PC-3 (cell line): ENCODE measurements around the gene TPST1. TPM values are rescaled to one million over a fixed set of nuclear protein-coding genes. Genes with fewer than 3 reads are reported as not detected.

ENCODE experiments used
- ATAC-seq: fragments of 200-7000 bp; cut with Tn5 transposase; 2 replicates; pipeline ENCODE4 v1.9.1; 2020; ENCODE audit warnings: mild to moderate bottlenecking, moderate library complexity
- BruUV-seq: library from RNA; stranded (reverse); fragments of 400-500 nt; replicated peaks from 2 replicates; lab custom pipeline; 2021; lab: Mats Ljungman, UMichigan
- CTCF ChIA-PET: fragments of 300-600 bp; sonication (Branson Sonifier 250); formaldehyde crosslinking; loops from one replicate; lab custom pipeline; 2022; ENCODE audit warnings: antibody characterized with exemption; lab: Charles Lee
- POLR2A ChIA-PET: fragments of 300-600 bp; sonication (Branson Sonifier 250); formaldehyde crosslinking; loops from one replicate; lab custom pipeline; 2022; ENCODE audit warnings: antibody characterized with exemption; ENCODE audit not compliant: unreplicated experiment; lab: Charles Lee
- DNase-seq: peaks from one replicate; pipeline ENCODE4 v3.0.0-alpha.2; 2015
- H2AFZ ChIP-seq: fragments of 300-600 bp; sonication (generic); 2 replicates; pipeline ENCODE4 v1.6.0; 2016; ENCODE audit warnings: antibody characterized with exemption, low read length
- H3F3A ChIP-seq: fragments of 300-600 bp; sonication (generic); one replicate; pipeline ENCODE4 v1.6.0; 2017; ENCODE audit warnings: antibody characterized with exemption, low read length, control low read depth, mild to moderate bottlenecking; ENCODE audit not compliant: unreplicated experiment
- H3K27ac ChIP-seq: fragments of 300-600 bp; sonication (generic); 2 replicates; pipeline ENCODE4 v1.5.1; 2016; ENCODE audit warnings: mild to moderate bottlenecking, low read length
- H3K27me3 ChIP-seq: fragments of 300-600 bp; sonication (generic); 2 replicates; pipeline ENCODE4 v1.6.1; 2016; ENCODE audit warnings: low read length, mixed read lengths
- H3K36me3 ChIP-seq: fragments of 300-600 bp; sonication (generic); 2 replicates; pipeline ENCODE4 v1.6.1; 2016; ENCODE audit warnings: low read depth, mixed run types, low read length, mixed read lengths
- H3K4me1 ChIP-seq: fragments of 300-600 bp; sonication (generic); 2 replicates; pipeline ENCODE4 v1.5.1; 2016; ENCODE audit warnings: low read length; ENCODE audit not compliant: insufficient read depth
- H3K4me2 ChIP-seq: fragments of 300-600 bp; sonication (generic); 2 replicates; pipeline ENCODE4 v1.6.0; 2016; ENCODE audit warnings: low read length
- H3K4me3 ChIP-seq: fragments of 300-600 bp; sonication (generic); 2 replicates; pipeline ENCODE4 v1.5.1; 2016; ENCODE audit warnings: mild to moderate bottlenecking, low read length, mixed read lengths
- H3K79me2 ChIP-seq: fragments of 300-600 bp; sonication (generic); 2 replicates; pipeline ENCODE4 v1.6.1; 2017; ENCODE audit warnings: low read length, mixed read lengths
- H3K9ac ChIP-seq: fragments of 300-600 bp; sonication (generic); 2 replicates; pipeline ENCODE4 v1.6.0; 2016; ENCODE audit warnings: mild to moderate bottlenecking, low read length
- H3K9me2 ChIP-seq: fragments of 300-600 bp; sonication (generic); replicated peaks from 2 replicates; pipeline ENCODE4 v1.6.1; 2016; ENCODE audit warnings: mixed run types, low read length, mixed read lengths
- H3K9me3 ChIP-seq: fragments of 300-600 bp; sonication (generic); 2 replicates; pipeline ENCODE4 v1.6.1; 2016; ENCODE audit warnings: low read length, mixed read lengths
- H4K20me1 ChIP-seq: fragments of 300-600 bp; sonication (generic); 2 replicates; pipeline ENCODE4 v1.6.1; 2016; ENCODE audit warnings: low read length, mixed read lengths
- CTCF ChIP-seq: fragments of 300-600 bp; sonication (generic); conservative IDR thresholded peaks from 2 replicates; pipeline ENCODE4 v1.5.1; 2017; ENCODE audit warnings: antibody characterized with exemption, low read depth, mild to moderate bottlenecking, low read length
- EZH2 ChIP-seq: fragments of 300-600 bp; sonication (generic); IDR thresholded peaks from one replicate; pipeline ENCODE4 v1.6.1; 2017; ENCODE audit warnings: antibody characterized with exemption, mild to moderate bottlenecking, low read length; ENCODE audit not compliant: unreplicated experiment
- EZH2phosphoT487 ChIP-seq: fragments of 300-600 bp; sonication (generic); IDR thresholded peaks from 2 replicates; pipeline ENCODE4 v1.6.1; 2018; ENCODE audit warnings: mild to moderate bottlenecking, antibody characterized with exemption, low read length, borderline replicate concordance
- intact Hi-C: fragments of 100-400 bp; cut with micrococcal nuclease; formaldehyde crosslinking; loops from 2 replicates; pipeline ENCODE4 v1.9.0; 2023
- total RNA-seq: library from RNA; depleted of rRNA; stranded (reverse); fragments of >200 nt; gene quantifications from 2 replicates; pipeline ENCODE4 v1.2.3, GENCODE V29; 2014

Gene TPST1
- total RNA-seq, 1 experiment from 2014 or later = 14.4 TPM

GRCh38 chr7:66263936-66264335 lies 58.8 kb downstream of the TPST1 start:
- Histone ChIP-seq H3K9ac (no peak overlapping the region), H3K27me3 (no peaks in the 10 kb centered on the region), H3K9me2 (no peaks in the 10 kb centered on the region), H3K79me2 (peaks cover 9% of the 10 kb centered on the region; the same call in 1 of the 2 replicates), H4K20me1 (no peaks in the 10 kb centered on the region), H3F3A (no peaks in the 10 kb centered on the region), H3K4me3 (no peak overlapping the region), H3K9me3 (peaks cover 24% of the 10 kb centered on the region; the same call in 1 of the 2 replicates), H3K4me2 (no peak overlapping the region), H2AFZ (no peak overlapping the region), H3K36me3 (peaks cover 19% of the 10 kb centered on the region; the same call in 1 of the 2 replicates), H3K27ac (no peak overlapping the region), H3K4me1 (no peaks in the 10 kb centered on the region)
- TF ChIP-seq EZH2phosphoT487 (no peak), EZH2 (no peak), CTCF (no peak)
- POLR2A ChIA-PET = interaction anchor here (0.7 kb wide), 1 partner anchor 13 kb away, joined by 10 read pairs; no protein-coding TSS in a partner anchor
- ATAC-seq (no peak), DNase-seq (no peak)
- intact Hi-C loops = no loop called here
- no TSS peak for BruUV-seq
- CTCF ChIA-PET = interaction anchor here (0.6 kb wide), 1 partner anchor 233 kb away, joined by 15 read pairs; no protein-coding TSS in a partner anchor

- H3K9me3 ChIP-seq = peaks cover 24% of the 10 kb centered on the region; the same call in 1 of the 2 replicates
- no peak overlapping the region for H2AFZ ChIP-seq
- H3K4me1 ChIP-seq = no peaks in the 10 kb centered on the region
- ATAC-seq = no peak
- DNase-seq = peak; percentile 25
- H3K27me3 ChIP-seq = no peaks in the 10 kb centered on the region
- TF ChIP-seq EZH2phosphoT487 = no peak
- no peak for TF ChIP-seq CTCF
- TF ChIP-seq EZH2 = no peak
- H3K9me2 ChIP-seq = no peaks in the 10 kb centered on the region
- ChIA-PET POLR2A (no interaction called here), CTCF (no interaction called here)
- no peak overlapping the region for H3K27ac ChIP-seq
- H3K4me2 ChIP-seq = no peak overlapping the region
- H4K20me1 ChIP-seq = no peaks in the 10 kb centered on the region
- intact Hi-C loops = no loop called here
- no peak overlapping the region for H3K4me3 ChIP-seq
- H3F3A ChIP-seq = no peaks in the 10 kb centered on the region
- peaks cover 19% of the 10 kb centered on the region; the same call in 1 of the 2 replicates for H3K36me3 ChIP-seq
- H3K79me2 ChIP-seq = no peaks in the 10 kb centered on the region
- no peak overlapping the region for H3K9ac ChIP-seq
- BruUV-seq = no TSS peak
Measured at GRCh38 chr7:66265566-66265965, 60.4 kb downstream of the TPST1 start.

- H3K36me3 ChIP-seq = peaks cover 19% of the 10 kb centered on the region; the same call in 1 of the 2 replicates
- H3K79me2 ChIP-seq = no peaks in the 10 kb centered on the region
- H3F3A ChIP-seq = no peaks in the 10 kb centered on the region
- no peaks in the 10 kb centered on the region for H3K27me3 ChIP-seq
- CTCF ChIA-PET = no interaction called here
- no peak overlapping the region for H3K4me2 ChIP-seq
- intact Hi-C loops = no loop called here
- H3K9me3 ChIP-seq = peaks cover 24% of the 10 kb centered on the region; the same call in 1 of the 2 replicates
- no peak overlapping the region for H3K9ac ChIP-seq
- no peaks in the 10 kb centered on the region for H3K9me2 ChIP-seq
- no peak for DNase-seq
- H3K4me3 ChIP-seq = no peak overlapping the region
- H3K27ac ChIP-seq = no peak overlapping the region
- H2AFZ ChIP-seq = no peak overlapping the region
- no peaks in the 10 kb centered on the region for H3K4me1 ChIP-seq
- H4K20me1 ChIP-seq = no peaks in the 10 kb centered on the region
- TF ChIP-seq EZH2phosphoT487 (no peak), EZH2 (no peak), CTCF (no peak)
- ATAC-seq = no peak
- no TSS peak for BruUV-seq
- POLR2A ChIA-PET = no interaction called here
Measured at GRCh38 chr7:66267249-66267648, 62.1 kb downstream of the TPST1 start.
